ENCODE measurements around the gene FAM81B.

- TF ChIP-seq CTCF (IDR thresholded peaks at IDR 0.05), result no peak
- TF ChIP-seq POLR2A (IDR thresholded peaks at IDR 0.05), result no peak
Observed at GRCh38 chr5:95369782-95370181, 21.4 kb upstream of the FAM81B start.
